Fibroblast of lung (primary cell): ENCODE data around the gene PBX1. TPM values are rescaled to one million over a fixed set of nuclear protein-coding genes. Genes with fewer than 3 reads are reported as not detected.
"Not testable (repeated sequence)": the region's sequence is repeated elsewhere in the genome, so short reads cannot be mapped to it uniquely, and the experiment has no call there.

Experiments
- DNase-seq, 2 donors: peaks; one replicate each; pipeline versions ENCODE4 v3.0.0 to v3.0.0-alpha.2; 2010; ENCODE audit warnings: low read depth in 2 of 2
- H2AFZ ChIP-seq: 2 replicates; pipeline ENCODE4 v1.5.1; 2012; ENCODE audit warnings: low read length, control low read depth, inconsistent platforms
- H3K27ac ChIP-seq: 2 replicates; pipeline ENCODE4 v1.5.1; 2011; ENCODE audit warnings: low read length, control low read depth; ENCODE audit not compliant: insufficient read depth
- H3K27me3 ChIP-seq: 2 replicates; pipeline ENCODE4 v1.5.1; 2011; ENCODE audit warnings: mild to moderate bottlenecking, low read length; ENCODE audit not compliant: control insufficient read depth, insufficient read depth
- H3K36me3 ChIP-seq: 2 replicates; pipeline ENCODE4 v1.5.1; 2011; ENCODE audit warnings: low read length; ENCODE audit not compliant: control insufficient read depth, insufficient read depth
- H3K4me1 ChIP-seq: 2 replicates; pipeline ENCODE4 v1.5.1; 2011; ENCODE audit warnings: low read length; ENCODE audit not compliant: control insufficient read depth, insufficient read depth; ENCODE audit errors: extremely low read depth
- H3K4me2 ChIP-seq: 2 replicates; pipeline ENCODE4 v1.5.1; 2011; ENCODE audit warnings: low read length, control low read depth; ENCODE audit not compliant: insufficient read depth; ENCODE audit errors: extremely low read depth
- H3K4me3 ChIP-seq, 4 experiments: fragments of 200-600 bp in 1 of 4; sonication (generic) in 1 of 4; replicated peaks in 1 of 4; 2 replicates each; pipeline ENCODE4 v1.5.1; 2011 to 2016; ENCODE audit warnings: low read length in 4 of 4, low read depth in 3 of 4, mild to moderate bottlenecking in 3 of 4, control low read depth in 2 of 4, inconsistent platforms in 1 of 4, mixed read lengths in 1 of 4; ENCODE audit not compliant: insufficient read depth in 1 of 4; ENCODE audit errors: control extremely low read depth in 1 of 4
- H3K79me2 ChIP-seq: 2 replicates; pipeline ENCODE4 v1.5.1; 2012; ENCODE audit warnings: mild to moderate bottlenecking, low read length, inconsistent platforms; ENCODE audit not compliant: control insufficient read depth, insufficient read depth
- H3K9ac ChIP-seq: 2 replicates; pipeline ENCODE4 v1.5.1; 2011; ENCODE audit warnings: mild to moderate bottlenecking, low read length, control low read depth; ENCODE audit not compliant: insufficient read depth
- H3K9me3 ChIP-seq: 2 replicates; pipeline ENCODE4 v1.5.1; 2012; ENCODE audit warnings: low read depth, low read length; ENCODE audit not compliant: control insufficient read depth, insufficient read depth
- H4K20me1 ChIP-seq: 2 replicates; pipeline ENCODE4 v1.5.1; 2011; ENCODE audit warnings: low read length; ENCODE audit not compliant: control insufficient read depth, insufficient read depth; ENCODE audit errors: extremely low read depth
- EZH2 ChIP-seq: IDR thresholded peaks from 2 replicates; pipeline ENCODE4 v1.5.1; 2012; ENCODE audit warnings: low read length, control low read depth, mild to moderate bottlenecking; ENCODE audit errors: missing control alignments
- polyA plus RNA-seq, 2 donors: library from polyadenylated mRNA; depleted of rRNA in 1 of 2; stranded (reverse) in 1 of 2; unstranded in 1 of 2; fragments of >200 nt; gene quantifications; 2 replicates each; pipeline ENCODE4 v1.2.1, GENCODE V29; 2011 to 2012; ENCODE audit warnings: missing spikeins in 1 of 2
- total RNA-seq: library from RNA; depleted of rRNA; stranded (reverse); fragments of >200 nt; gene quantifications from 2 replicates; pipeline ENCODE4 v1.2.1, GENCODE V29; 2014
- TF ChIP-seq, protein P1 (sequence below), 2 donors: IDR thresholded peaks in 1 of 2; conservative IDR thresholded peaks in 1 of 2; 1 replicate in 1 of 2; 2 replicates in 1 of 2; pipeline ENCODE4 v1.5.1; 2011 to 2012; ENCODE audit warnings: low read length in 2 of 2, control low read depth in 1 of 2, inconsistent platforms in 1 of 2, low read depth in 1 of 2, mild to moderate bottlenecking in 1 of 2

The PBX1 gene
- total and polyA plus RNA-seq, 2 donors (not counting 1 experiment from before 2014, with no cell fraction given): 43.1 to 46.7 TPM

- H4K20me1 ChIP-seq: no peaks in the 10 kb centered on the region
- no peak for DNase-seq
- H3K4me2 ChIP-seq: no peak overlapping the region
- no peak overlapping the region for H3K27ac ChIP-seq
- no peak overlapping the region for H3K4me3 ChIP-seq
- H3K27me3 ChIP-seq: no peaks in the 10 kb centered on the region
- H3K9me3 ChIP-seq: no peaks in the 10 kb centered on the region
- TF ChIP-seq, protein P1, sequence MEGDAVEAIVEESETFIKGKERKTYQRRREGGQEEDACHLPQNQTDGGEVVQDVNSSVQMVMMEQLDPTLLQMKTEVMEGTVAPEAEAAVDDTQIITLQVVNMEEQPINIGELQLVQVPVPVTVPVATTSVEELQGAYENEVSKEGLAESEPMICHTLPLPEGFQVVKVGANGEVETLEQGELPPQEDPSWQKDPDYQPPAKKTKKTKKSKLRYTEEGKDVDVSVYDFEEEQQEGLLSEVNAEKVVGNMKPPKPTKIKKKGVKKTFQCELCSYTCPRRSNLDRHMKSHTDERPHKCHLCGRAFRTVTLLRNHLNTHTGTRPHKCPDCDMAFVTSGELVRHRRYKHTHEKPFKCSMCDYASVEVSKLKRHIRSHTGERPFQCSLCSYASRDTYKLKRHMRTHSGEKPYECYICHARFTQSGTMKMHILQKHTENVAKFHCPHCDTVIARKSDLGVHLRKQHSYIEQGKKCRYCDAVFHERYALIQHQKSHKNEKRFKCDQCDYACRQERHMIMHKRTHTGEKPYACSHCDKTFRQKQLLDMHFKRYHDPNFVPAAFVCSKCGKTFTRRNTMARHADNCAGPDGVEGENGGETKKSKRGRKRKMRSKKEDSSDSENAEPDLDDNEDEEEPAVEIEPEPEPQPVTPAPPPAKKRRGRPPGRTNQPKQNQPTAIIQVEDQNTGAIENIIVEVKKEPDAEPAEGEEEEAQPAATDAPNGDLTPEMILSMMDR (conservative IDR thresholded peaks at IDR 0.05 in 1 of 2, IDR thresholded peaks at IDR 0.05 in 1 of 2; ENCODE audit: low read depth in 1 of 2, low read length in 2 of 2): no peak
- TF ChIP-seq EZH2: no peak
- H2AFZ ChIP-seq: no peak overlapping the region
- H3K4me1 ChIP-seq: no peaks in the 10 kb centered on the region
- no peak overlapping the region for H3K9ac ChIP-seq
- H3K36me3 ChIP-seq: no peaks in the 10 kb centered on the region
- H3K79me2 ChIP-seq: no peaks in the 10 kb centered on the region
Observed at GRCh38 chr1:164534863-164535610, 23.9 kb upstream of the PBX1 start.

GRCh38 chr1:164552463-164552988, 6.5 kb upstream of the PBX1 start:
- not testable (repeated sequence) for H3K27ac ChIP-seq, H3K9ac ChIP-seq, H3K4me1 ChIP-seq, H3K9me3 ChIP-seq, H2AFZ ChIP-seq, H3K27me3 ChIP-seq, H3K79me2 ChIP-seq, H3K4me3 ChIP-seq, DNase-seq, H3K36me3 ChIP-seq, H3K4me2 ChIP-seq, H4K20me1 ChIP-seq

DNA sequence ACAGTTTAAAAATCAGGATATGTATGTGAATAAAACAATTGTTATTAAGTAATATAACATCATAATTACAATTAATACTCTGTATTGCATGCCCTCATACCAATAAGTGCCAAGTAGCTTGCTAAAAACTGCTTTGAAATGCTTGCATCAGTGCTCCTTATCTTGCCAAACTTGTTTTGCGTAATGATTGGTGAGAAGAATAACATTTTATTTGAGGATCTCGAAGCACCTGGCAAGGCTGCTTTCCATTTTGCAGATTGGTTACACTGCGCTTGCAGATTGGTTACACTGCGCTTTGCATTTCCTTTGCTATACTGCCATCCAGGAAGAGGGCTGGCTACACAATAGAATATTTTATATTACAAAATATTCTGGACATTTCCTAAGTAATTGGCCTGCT, 1.7 kb upstream of the PBX1 start:
- H3K79me2 ChIP-seq: peaks cover 25% of the 10 kb centered on the region
- no peak overlapping the region for H2AFZ ChIP-seq

More for the DNA sequence above, 1.7 kb upstream of the PBX1 start:
- Histone ChIP-seq H3K27me3 (no peaks in the 10 kb centered on the region), H4K20me1 (no peaks in the 10 kb centered on the region), H3K9me3 (no peaks in the 10 kb centered on the region), H3K36me3 (no peaks in the 10 kb centered on the region), H3K9ac (no peak overlapping the region), H3K27ac (no peak overlapping the region), H3K4me2 (no peak overlapping the region), H3K4me1 (no peaks in the 10 kb centered on the region), H3K4me3 (no peak overlapping the region)
- TF ChIP-seq, protein P1 (conservative IDR thresholded peaks at IDR 0.05 in 1 of 2, IDR thresholded peaks at IDR 0.05 in 1 of 2; ENCODE audit: low read depth in 1 of 2, low read length in 2 of 2): no peak
- TF ChIP-seq EZH2: no peak
- DNase-seq: no peak
